BE2C (cell line): ENCODE measurements around the gene PGLYRP3.

Experiments
- DNase-seq: peaks from one replicate; pipeline ENCODE4 v3.0.0-alpha.2; 2020
- H3K27me3 ChIP-seq: fragments of 250-450 bp; sonication (Bioruptor Pico); 2 replicates; pipeline ENCODE4 v1.5.1; 2020; ENCODE audit warnings: mild to moderate bottlenecking
- H3K36me3 ChIP-seq: fragments of 250-450 bp; sonication (Bioruptor Pico); 2 replicates; pipeline ENCODE4 v1.5.1; 2020; ENCODE audit warnings: mild to moderate bottlenecking
- H3K4me1 ChIP-seq: fragments of 250-450 bp; sonication (Bioruptor Pico); 2 replicates; pipeline ENCODE4 v1.5.1; 2020
- H3K4me3 ChIP-seq: 2 replicates; pipeline ENCODE4 v1.5.1; 2011; ENCODE audit warnings: low read depth, low read length
- H3K9me3 ChIP-seq: fragments of 250-450 bp; sonication (Bioruptor Pico); 2 replicates; pipeline ENCODE4 v1.5.1; 2020
- CTCF ChIP-seq: IDR thresholded peaks from 2 replicates; pipeline ENCODE4 v1.5.1; 2012; ENCODE audit warnings: mild to moderate bottlenecking, low read depth, low read length

The PGLYRP3 gene

GRCh38 chr1:153291514-153291913 is 21.2 kb downstream of the PGLYRP3 start:
- Histone ChIP-seq H3K9me3 (no peaks in the 10 kb centered on the region), H3K4me1 (no peaks in the 10 kb centered on the region), H3K36me3 (no peaks in the 10 kb centered on the region), H3K27me3 (peaks cover 21% of the 10 kb centered on the region), H3K4me3 (no peak overlapping the region)
- no peak for TF ChIP-seq CTCF
- no peak for DNase-seq

GRCh38 chr1:153288634-153289275 is 24.0 kb downstream of the PGLYRP3 start:
- Histone ChIP-seq H3K27me3 (peaks cover 10% of the 10 kb centered on the region), H3K4me1 (no peaks in the 10 kb centered on the region), H3K9me3 (no peaks in the 10 kb centered on the region), H3K36me3 (no peaks in the 10 kb centered on the region), H3K4me3 (no peak overlapping the region)
- peak; percentile 58 for TF ChIP-seq CTCF
- peak; percentile 42 for DNase-seq

- TF ChIP-seq CTCF = peak; percentile 56
- peaks cover 8% of the 10 kb centered on the region; the same call in 1 of the 2 replicates for H3K27me3 ChIP-seq
- no peaks in the 10 kb centered on the region for H3K36me3 ChIP-seq
- H3K9me3 ChIP-seq = no peaks in the 10 kb centered on the region
- no peaks in the 10 kb centered on the region for H3K4me1 ChIP-seq
- no peak overlapping the region for H3K4me3 ChIP-seq
- no peak for DNase-seq
Measured at GRCh38 chr1:153277852-153278251, 34.9 kb downstream of the PGLYRP3 start.

- Histone ChIP-seq H3K4me3 (no peak overlapping the region), H3K4me1 (no peaks in the 10 kb centered on the region), H3K27me3 (peaks cover 8% of the 10 kb centered on the region; the same call in 1 of the 2 replicates), H3K36me3 (no peaks in the 10 kb centered on the region), H3K9me3 (no peaks in the 10 kb centered on the region)
- DNase-seq = no peak
- no peak for TF ChIP-seq CTCF
Measured at GRCh38 chr1:153272186-153272585, 40.6 kb downstream of the PGLYRP3 start.

- DNase-seq = no peak
- Histone ChIP-seq H3K4me3 (no peak overlapping the region), H3K4me1 (no peaks in the 10 kb centered on the region), H3K27me3 (peaks cover 8% of the 10 kb centered on the region; the same call in 1 of the 2 replicates), H3K9me3 (no peaks in the 10 kb centered on the region), H3K36me3 (no peaks in the 10 kb centered on the region)
- TF ChIP-seq CTCF = no peak
Measured at GRCh38 chr1:153271711-153272110, 41.0 kb downstream of the PGLYRP3 start.

- TF ChIP-seq CTCF = no peak; the same call in 1 of the 2 replicates
- no peaks in the 10 kb centered on the region for H3K9me3 ChIP-seq
- no peak overlapping the region for H3K4me3 ChIP-seq
- H3K4me1 ChIP-seq = no peaks in the 10 kb centered on the region
- DNase-seq = no peak
- H3K36me3 ChIP-seq = no peaks in the 10 kb centered on the region
- peaks cover 48% of the 10 kb centered on the region for H3K27me3 ChIP-seq
Measured at GRCh38 chr1:153265457-153265856, 47.3 kb downstream of the PGLYRP3 start.
